OCI-LY3 (cell line): ENCODE measurements around the gene SNX27.

Source experiments
- H2AFZ ChIP-seq: fragments of 200-600, 300-600 bp; shearing (Covaris generic); 2 replicates; pipeline ENCODE4 v1.6.0; 2014; ENCODE audit warnings: antibody characterized with exemption, low read depth, low read length
- H3K27ac ChIP-seq: fragments of 200-600, 300-600 bp; sonication (generic); 2 replicates; pipeline ENCODE4 v1.5.1; 2014; ENCODE audit warnings: mild to moderate bottlenecking, low read length, moderate library complexity, mixed read lengths
- H3K27me3 ChIP-seq: fragments of 200-600, 300-600 bp; sonication (generic); 2 replicates; pipeline ENCODE4 v1.6.1; 2014; ENCODE audit warnings: low read depth, low read length, mixed read lengths
- H3K36me3 ChIP-seq: fragments of 200-600, 300-600 bp; sonication (generic); replicated peaks from 2 replicates; pipeline ENCODE3; 2014; ENCODE audit warnings: low read depth, low read length, mixed read lengths
- H3K4me1 ChIP-seq: fragments of 300-600, 200-600 bp; sonication (generic); 2 replicates; pipeline ENCODE4 v1.6.1; 2014; ENCODE audit warnings: low read length, mixed read lengths
- H3K4me2 ChIP-seq: fragments of 200-600, 300-600 bp; sonication (generic); 2 replicates; pipeline ENCODE4 v1.6.1; 2014; ENCODE audit warnings: low read length, mixed read lengths
- H3K4me3 ChIP-seq: fragments of 300-600, 200-600 bp; sonication (generic); 2 replicates; pipeline ENCODE4 v1.5.1; 2014; ENCODE audit warnings: antibody characterized with exemption, mild to moderate bottlenecking, low read length, moderate library complexity
- H3K79me2 ChIP-seq: fragments of 300-600, 200-600 bp; shearing (Covaris generic); 2 replicates; pipeline ENCODE4 v1.6.1; 2014; ENCODE audit warnings: mild to moderate bottlenecking, low read length, mixed read lengths
- H3K9ac ChIP-seq: fragments of 300-600, 200-600 bp; shearing (Covaris generic); 2 replicates; pipeline ENCODE4 v1.6.0; 2014; ENCODE audit warnings: mild to moderate bottlenecking, low read length, moderate library complexity
- H3K9me3 ChIP-seq: fragments of 200-600, 300-600 bp; shearing (Covaris generic); 2 replicates; pipeline ENCODE4 v1.6.1; 2014; ENCODE audit warnings: low read length, mixed read lengths; ENCODE audit not compliant: insufficient read depth
- H4K20me1 ChIP-seq: fragments of 200-600, 300-600 bp; sonication (generic); 2 replicates; pipeline ENCODE4 v1.6.1; 2016; ENCODE audit warnings: low read length, mixed read lengths; ENCODE audit not compliant: insufficient read depth
- EZH2phosphoT487 ChIP-seq: fragments of 200-600 bp; shearing (Covaris generic); IDR thresholded peaks from 2 replicates; pipeline ENCODE4 v1.6.1; 2018; ENCODE audit warnings: antibody characterized with exemption, mixed run types, low read depth
- TF ChIP-seq, protein P1 (sequence below): fragments of 200-600, 300-600 bp; sonication (generic); IDR thresholded peaks from 2 replicates; pipeline ENCODE4 v1.5.1; 2014; ENCODE audit warnings: antibody characterized with exemption, low read length, low read depth

The SNX27 gene

DNA sequence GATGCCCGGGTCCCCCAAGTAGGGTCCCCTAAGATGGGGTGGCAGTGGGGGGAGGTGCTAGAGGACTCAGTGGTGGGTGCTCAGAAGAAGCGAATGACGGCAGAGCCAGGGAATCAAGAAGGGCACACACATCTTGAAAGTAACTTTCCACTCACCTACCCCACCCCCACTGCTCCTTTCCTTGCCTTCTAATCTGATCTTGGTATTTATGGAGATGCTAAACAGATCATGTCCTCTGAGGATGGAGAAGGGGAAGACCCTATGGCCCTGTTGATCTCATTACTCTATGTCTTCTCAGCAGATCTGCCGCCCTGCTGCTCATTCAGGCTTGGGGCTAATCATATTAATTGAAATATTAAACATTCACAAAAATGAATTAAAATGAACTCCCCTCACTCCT lies 106.8 kb downstream of the SNX27 start:
- Histone ChIP-seq H3K9ac (no peak overlapping the region), H2AFZ (no peak overlapping the region), H3K4me3 (no peak overlapping the region), H3K4me2 (no peak overlapping the region), H4K20me1 (no peaks in the 10 kb centered on the region), H3K27me3 (peaks cover 62% of the 10 kb centered on the region), H3K27ac (no peak overlapping the region), H3K79me2 (no peaks in the 10 kb centered on the region), H3K36me3 (no peaks in the 10 kb centered on the region), H3K4me1 (peaks cover 8% of the 10 kb centered on the region; the same call in 1 of the 2 replicates), H3K9me3 (no peaks in the 10 kb centered on the region)
- TF ChIP-seq, protein P1, sequence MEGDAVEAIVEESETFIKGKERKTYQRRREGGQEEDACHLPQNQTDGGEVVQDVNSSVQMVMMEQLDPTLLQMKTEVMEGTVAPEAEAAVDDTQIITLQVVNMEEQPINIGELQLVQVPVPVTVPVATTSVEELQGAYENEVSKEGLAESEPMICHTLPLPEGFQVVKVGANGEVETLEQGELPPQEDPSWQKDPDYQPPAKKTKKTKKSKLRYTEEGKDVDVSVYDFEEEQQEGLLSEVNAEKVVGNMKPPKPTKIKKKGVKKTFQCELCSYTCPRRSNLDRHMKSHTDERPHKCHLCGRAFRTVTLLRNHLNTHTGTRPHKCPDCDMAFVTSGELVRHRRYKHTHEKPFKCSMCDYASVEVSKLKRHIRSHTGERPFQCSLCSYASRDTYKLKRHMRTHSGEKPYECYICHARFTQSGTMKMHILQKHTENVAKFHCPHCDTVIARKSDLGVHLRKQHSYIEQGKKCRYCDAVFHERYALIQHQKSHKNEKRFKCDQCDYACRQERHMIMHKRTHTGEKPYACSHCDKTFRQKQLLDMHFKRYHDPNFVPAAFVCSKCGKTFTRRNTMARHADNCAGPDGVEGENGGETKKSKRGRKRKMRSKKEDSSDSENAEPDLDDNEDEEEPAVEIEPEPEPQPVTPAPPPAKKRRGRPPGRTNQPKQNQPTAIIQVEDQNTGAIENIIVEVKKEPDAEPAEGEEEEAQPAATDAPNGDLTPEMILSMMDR, result no peak
- no peak for TF ChIP-seq EZH2phosphoT487

DNA sequence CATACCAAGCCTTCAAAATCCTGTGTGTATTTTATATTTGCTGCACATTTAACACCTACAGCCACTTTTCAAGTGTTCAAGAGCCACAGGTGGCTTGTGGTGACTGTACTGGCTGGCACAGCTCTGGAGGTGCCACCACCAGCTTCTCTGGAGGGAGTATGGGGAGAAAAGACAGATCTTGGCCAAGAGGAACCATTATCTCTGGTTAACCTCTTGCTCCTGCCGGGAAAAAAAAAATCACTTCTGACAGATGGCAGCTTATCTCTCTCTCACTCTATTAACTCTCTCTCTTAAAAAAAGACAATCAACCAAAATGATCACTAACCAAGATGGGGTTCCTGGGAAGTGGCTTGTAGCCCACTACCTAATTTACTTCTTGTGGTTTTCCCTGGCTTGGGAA lies 108.3 kb downstream of the SNX27 start:
- H3K4me3 ChIP-seq, result no peak overlapping the region
- H2AFZ ChIP-seq, result no peak overlapping the region
- H3K4me2 ChIP-seq, result no peak overlapping the region
- no peak overlapping the region for H3K27ac ChIP-seq
- peaks cover 8% of the 10 kb centered on the region; the same call in 1 of the 2 replicates for H3K4me1 ChIP-seq
- H4K20me1 ChIP-seq, result no peaks in the 10 kb centered on the region
- no peaks in the 10 kb centered on the region for H3K9me3 ChIP-seq
- no peak overlapping the region for H3K9ac ChIP-seq
- H3K27me3 ChIP-seq, result peaks cover 66% of the 10 kb centered on the region
- H3K79me2 ChIP-seq, result no peaks in the 10 kb centered on the region
- H3K36me3 ChIP-seq, result no peaks in the 10 kb centered on the region
- TF ChIP-seq, protein P1, result no peak
- no peak for TF ChIP-seq EZH2phosphoT487

DNA sequence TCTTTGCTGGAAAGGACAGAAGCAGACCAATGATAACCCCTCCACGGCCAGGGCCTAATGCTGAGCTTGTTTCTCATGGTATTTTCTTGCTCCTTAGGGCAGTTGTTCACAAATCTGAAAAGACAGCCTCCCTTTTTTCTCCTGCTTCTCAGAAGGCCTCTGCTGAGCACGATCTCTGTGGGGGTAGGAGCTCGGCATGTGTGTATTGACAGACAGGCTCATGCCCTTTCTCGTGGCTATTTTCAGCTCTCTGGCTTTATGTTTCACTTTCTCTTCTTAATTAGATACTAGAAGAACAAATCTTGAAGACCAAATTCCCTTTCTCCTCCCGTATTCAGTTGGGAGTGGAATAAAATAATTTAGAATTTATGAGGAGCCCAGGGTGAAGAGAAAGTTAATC lies 108.7 kb downstream of the SNX27 start:
- TF ChIP-seq EZH2phosphoT487, result no peak
- TF ChIP-seq, protein P1, result no peak
- Histone ChIP-seq H3K27ac (no peak overlapping the region), H3K27me3 (peaks cover 64% of the 10 kb centered on the region)

DNA sequence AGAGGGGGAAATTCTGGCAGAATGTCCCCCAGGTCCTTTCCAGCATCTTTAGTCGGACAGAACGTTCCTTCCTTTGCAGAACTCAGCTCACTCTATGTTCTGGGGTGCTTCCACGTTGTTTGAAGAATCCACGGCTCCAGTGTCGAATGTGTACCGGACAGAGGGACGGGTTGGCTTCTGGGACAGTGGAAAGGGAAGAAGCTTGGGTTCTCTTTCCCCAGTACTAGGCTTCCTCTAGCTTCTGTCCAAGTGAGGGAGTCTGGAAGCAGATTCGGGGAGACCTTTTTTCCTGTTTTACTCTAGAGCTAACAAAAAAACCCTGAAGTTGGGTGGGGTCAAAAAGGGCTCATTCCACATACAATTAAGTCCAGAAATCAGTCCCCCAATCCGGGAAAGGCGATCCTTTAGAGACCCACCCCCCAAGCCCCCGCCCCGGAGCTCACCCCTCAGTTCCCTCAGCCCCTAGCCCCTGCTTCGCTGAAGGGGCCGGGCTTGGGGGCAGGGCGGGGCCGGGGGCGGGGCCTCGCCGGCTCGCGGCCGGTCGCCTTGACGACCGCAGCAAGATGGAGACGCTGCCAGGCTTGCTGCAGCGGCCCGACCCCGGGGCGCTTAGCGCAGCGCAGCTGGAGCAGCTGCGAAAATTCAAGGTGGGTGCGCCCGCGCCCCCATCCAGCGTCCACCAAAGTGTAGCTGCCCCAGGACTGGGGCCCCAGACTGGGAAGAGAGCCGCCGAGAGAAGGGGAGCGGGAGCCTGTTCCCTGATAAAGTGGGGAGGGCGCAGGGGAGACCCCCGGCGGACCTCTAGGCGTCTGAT lies 109.3 kb downstream of the SNX27 start, which contains the start of gene RIIAD1:
Gene RIIAD1 (plus strand): TSS at position 549 of the 814 bp plus-strand sequence. CDS start 15 bp downstream, at position 564.
- no peak within 1 kb of the TSS for H3K9ac ChIP-seq
- H3K27ac ChIP-seq, result no peak within 1 kb of the TSS
- H3K4me3 ChIP-seq, result peak within 1 kb of the TSS; percentile 72
- no peak within 1 kb of the TSS; the same call in 1 of the 2 replicates for H2AFZ ChIP-seq
- peaks cover 8% of the 10 kb centered on the region; the same call in 1 of the 2 replicates for H3K4me1 ChIP-seq
- H3K4me2 ChIP-seq, result peak within 1 kb of the TSS; percentile 70
- TF ChIP-seq, protein P1, result no peak
- TF ChIP-seq EZH2phosphoT487, result no peak
- H4K20me1 ChIP-seq, result no peaks in the 10 kb centered on the region
- H3K27me3 ChIP-seq, result peaks cover 59% of the 10 kb centered on the region
- H3K36me3 ChIP-seq, result no peaks in the 10 kb centered on the region
- H3K79me2 ChIP-seq, result no peaks in the 10 kb centered on the region
- H3K9me3 ChIP-seq, result no peaks in the 10 kb centered on the region

More for the DNA sequence above, 108.7 kb downstream of the SNX27 start:
- Histone ChIP-seq H4K20me1 (no peaks in the 10 kb centered on the region), H2AFZ (no peak overlapping the region; the same call in 1 of the 2 replicates), H3K9me3 (no peaks in the 10 kb centered on the region), H3K4me3 (peak overlapping the region; percentile 72), H3K79me2 (no peaks in the 10 kb centered on the region), H3K4me2 (peak overlapping the region; percentile 70), H3K36me3 (no peaks in the 10 kb centered on the region), H3K9ac (no peak overlapping the region), H3K4me1 (peaks cover 8% of the 10 kb centered on the region; the same call in 1 of the 2 replicates)
